WTC11 (cell line): ENCODE results near the gene SUPT5H. TPM values are rescaled to one million over a fixed set of nuclear protein-coding genes. Genes with fewer than 3 reads are reported as not detected.

Experiments
- ATAC-seq: fragments of 200-7000 bp; cut with Tn5 transposase; 2 replicates; pipeline ENCODE4 v1.10.0; 2021; ENCODE audit warnings: mild to moderate bottlenecking, moderate library complexity
- CTCF ChIA-PET: fragments of 300-600 bp; sonication (Branson Sonifier 250); formaldehyde crosslinking; loops from one replicate; lab custom pipeline; 2021; ENCODE audit warnings: antibody characterized with exemption; lab: Charles Lee
- POLR2A ChIA-PET: fragments of 350-600 bp; sonication (Branson Sonifier 250); formaldehyde crosslinking; loops from one replicate; lab custom pipeline; 2021; ENCODE audit warnings: antibody characterized with exemption; lab: Charles Lee
- DNase-seq: peaks from one replicate; pipeline ENCODE4 v3.0.0; 2021; ENCODE audit warnings: low spot score
- H3K27ac Mint-ChIP-seq: 2 replicates; pipeline ENCODE4 v1.8.0; 2021; ENCODE audit warnings: mixed read lengths
- H3K27me3 Mint-ChIP-seq: 2 replicates; pipeline ENCODE4 v1.8.0; 2021; ENCODE audit warnings: low read depth, mild to moderate bottlenecking, moderate library complexity, mixed read lengths
- H3K36me3 Mint-ChIP-seq: 2 replicates; pipeline ENCODE4 v1.8.0; 2021; ENCODE audit warnings: mixed read lengths
- H3K4me1 Mint-ChIP-seq: 2 replicates; pipeline ENCODE4 v1.8.0; 2022; ENCODE audit warnings: mixed read lengths
- H3K4me3 Mint-ChIP-seq: 2 replicates; pipeline ENCODE4 v1.8.0; 2021; ENCODE audit warnings: mild to moderate bottlenecking, moderate library complexity, mixed read lengths
- H3K9me3 Mint-ChIP-seq: 2 replicates; pipeline ENCODE4 v1.8.0; 2021; ENCODE audit warnings: mixed read lengths
- CBFB ChIP-seq: sonication (generic); formaldehyde crosslinking; IDR thresholded peaks from 2 replicates; pipeline ENCODE4 v1.8.1; 2022; ENCODE audit warnings: mild to moderate bottlenecking, low read depth, missing genetic modification reagents
- CREM ChIP-seq: sonication (generic); formaldehyde crosslinking; IDR thresholded peaks from 2 replicates; pipeline ENCODE4 v1.8.1; 2022; ENCODE audit warnings: mild to moderate bottlenecking, missing genetic modification reagents, moderate library complexity
- ESRRA ChIP-seq: sonication (generic); formaldehyde crosslinking; IDR thresholded peaks from 2 replicates; pipeline ENCODE4 v1.8.1; 2022; ENCODE audit warnings: mild to moderate bottlenecking, missing genetic modification reagents, borderline replicate concordance
- IRF2 ChIP-seq: sonication (generic); formaldehyde crosslinking; IDR thresholded peaks from 2 replicates; pipeline ENCODE4 v1.8.0; 2022; ENCODE audit warnings: low read depth, missing genetic modification reagents, borderline replicate concordance
- JUN ChIP-seq: sonication (generic); formaldehyde crosslinking; IDR thresholded peaks from 2 replicates; pipeline ENCODE4 v1.8.0; 2023; ENCODE audit warnings: mild to moderate bottlenecking, missing genetic modification reagents
- MXD4 ChIP-seq: fragments of 250-450 bp; sonication (Bioruptor Pico); IDR thresholded peaks from 2 replicates; pipeline ENCODE4 v1.8.0; 2021; ENCODE audit warnings: mild to moderate bottlenecking, moderate library complexity, borderline replicate concordance
- NFYB ChIP-seq: sonication (generic); formaldehyde crosslinking; conservative IDR thresholded peaks from 2 replicates; pipeline ENCODE4 v1.8.0; 2022; ENCODE audit warnings: low read depth, missing genetic modification reagents
- NR1H2 ChIP-seq: sonication (generic); formaldehyde crosslinking; IDR thresholded peaks from 2 replicates; pipeline ENCODE4 v1.9.0; 2021; ENCODE audit warnings: mild to moderate bottlenecking, moderate library complexity, missing genetic modification reagents
- NR3C1 ChIP-seq: sonication (generic); formaldehyde crosslinking; conservative IDR thresholded peaks from 2 replicates; pipeline ENCODE4 v1.8.1; 2023; ENCODE audit warnings: low read depth, mild to moderate bottlenecking, missing genetic modification reagents
- PRRX2 ChIP-seq: fragments of 250-450 bp; sonication (Bioruptor Pico); IDR thresholded peaks from 2 replicates; pipeline ENCODE4 v1.8.0; 2021; ENCODE audit warnings: mild to moderate bottlenecking
- RELA ChIP-seq: sonication (generic); formaldehyde crosslinking; IDR thresholded peaks from 2 replicates; pipeline ENCODE4 v1.8.1; 2022; ENCODE audit warnings: missing genetic modification reagents, mild to moderate bottlenecking, borderline replicate concordance
- TCF7 ChIP-seq: sonication (generic); formaldehyde crosslinking; IDR thresholded peaks from 2 replicates; pipeline ENCODE4 v1.8.0; 2022; ENCODE audit warnings: mild to moderate bottlenecking, low read depth, missing genetic modification reagents, moderate library complexity
- ZBTB21 ChIP-seq: sonication (generic); formaldehyde crosslinking; IDR thresholded peaks from 2 replicates; pipeline ENCODE4 v1.8.1; 2023; ENCODE audit warnings: mild to moderate bottlenecking, missing genetic modification reagents, borderline replicate concordance
- ZNF121 ChIP-seq: sonication (generic); formaldehyde crosslinking; IDR thresholded peaks from 2 replicates; pipeline ENCODE4 v1.8.0; 2023; ENCODE audit warnings: missing genetic modification reagents
- ZNF416 ChIP-seq: fragments of 250-450 bp; sonication (Bioruptor Pico); IDR thresholded peaks from 2 replicates; pipeline ENCODE4 v1.9.0; 2021; ENCODE audit warnings: mild to moderate bottlenecking, inconsistent platforms
- ZNF423 ChIP-seq: fragments of 250-450 bp; sonication (Bioruptor Pico); IDR thresholded peaks from 2 replicates; pipeline ENCODE4 v2.1.2; 2022; ENCODE audit warnings: mild to moderate bottlenecking, moderate library complexity
- total RNA-seq: library from RNA; stranded (reverse); gene quantifications from 3 replicates; pipeline ENCODE4 v1.2.3, GENCODE V29; 2021
- TF ChIP-seq, protein P1 (sequence below): sonication (generic); formaldehyde crosslinking; IDR thresholded peaks from 2 replicates; pipeline ENCODE4 v1.8.0; 2022; ENCODE audit warnings: mild to moderate bottlenecking, missing genetic modification reagents
- TF ChIP-seq, protein P2 (sequence below): sonication (generic); formaldehyde crosslinking; IDR thresholded peaks from 2 replicates; pipeline ENCODE4 v1.8.0; 2022; ENCODE audit warnings: missing genetic modification reagents
- TF ChIP-seq, protein P3 (sequence below): sonication (generic); formaldehyde crosslinking; IDR thresholded peaks from 2 replicates; pipeline ENCODE4 v1.8.1; 2023; ENCODE audit warnings: mild to moderate bottlenecking, missing genetic modification reagents, moderate library complexity
- TF ChIP-seq, protein P4 (sequence below): fragments of 250-450 bp; sonication (Bioruptor Pico); IDR thresholded peaks from 2 replicates; pipeline ENCODE4 v1.9.0; 2021; ENCODE audit warnings: moderate library complexity, mild to moderate bottlenecking, inconsistent platforms, borderline replicate concordance
- TF ChIP-seq, protein P5 (sequence below): sonication (generic); formaldehyde crosslinking; IDR thresholded peaks from 2 replicates; pipeline ENCODE4 v1.8.0; 2023; ENCODE audit warnings: missing genetic modification reagents, mild to moderate bottlenecking, borderline replicate concordance
- TF ChIP-seq, protein P6 (sequence below): sonication (generic); formaldehyde crosslinking; IDR thresholded peaks from 2 replicates; pipeline ENCODE4 v1.8.0; 2022; ENCODE audit warnings: mild to moderate bottlenecking, missing genetic modification reagents
- TF ChIP-seq, protein P7 (sequence below): sonication (generic); formaldehyde crosslinking; IDR thresholded peaks from 2 replicates; pipeline ENCODE4 v1.8.1; 2023; ENCODE audit warnings: mild to moderate bottlenecking, missing genetic modification reagents

Gene SUPT5H
- total RNA-seq, 1 experiment from 2014 or later: 135 TPM

DNA sequence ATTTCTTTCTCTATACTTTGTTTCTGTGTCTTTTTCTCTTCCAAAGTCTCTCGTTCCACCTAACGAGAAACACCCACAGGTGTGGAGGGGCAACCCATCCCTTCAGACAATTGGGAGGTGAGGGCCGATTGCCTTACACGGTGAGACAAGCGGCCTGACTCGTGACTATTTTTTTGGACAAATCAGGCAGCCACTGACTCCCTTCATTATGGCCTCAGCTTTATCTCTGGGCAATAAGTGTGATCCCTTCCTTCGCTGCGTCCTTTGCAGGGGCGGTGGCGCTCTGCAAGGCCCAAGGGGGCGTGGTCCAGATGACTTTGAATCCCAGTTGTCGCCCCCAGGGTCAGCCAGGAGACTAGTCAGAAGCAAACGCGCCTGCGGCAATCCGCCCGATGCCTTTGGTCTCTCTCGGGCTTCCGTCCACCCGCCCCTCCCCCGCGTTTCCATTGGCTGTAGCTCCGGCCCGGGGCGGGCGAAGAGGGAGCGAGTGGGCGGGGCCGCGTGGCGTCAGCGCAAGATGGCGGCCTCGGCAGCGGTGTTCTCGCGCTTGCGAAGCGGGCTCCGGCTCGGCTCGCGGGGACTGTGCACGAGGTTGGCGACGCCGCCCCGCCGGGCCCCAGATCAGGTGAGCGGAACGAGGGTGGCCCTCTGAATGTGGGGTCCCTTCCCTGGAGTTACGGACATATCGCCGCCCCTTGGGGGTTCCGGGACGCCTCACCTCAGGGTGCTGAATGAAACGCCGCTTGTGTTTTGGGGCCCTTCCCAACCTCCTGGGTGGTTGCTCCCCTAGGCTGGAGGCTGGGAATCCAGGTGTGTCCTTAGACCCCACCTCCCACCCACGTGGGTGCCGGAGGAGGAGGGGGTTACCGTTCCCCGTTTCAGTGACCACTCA lies 35.2 kb downstream of the SUPT5H start, which contains the start of gene TIMM50:
TSS of gene TIMM50 (plus strand) at position 502 of the 892 bp plus-strand sequence. CDS start at position 518, 16 bp downstream.
- CTCF ChIA-PET: interaction anchor here (0.8 to 1.5 kb wide), 12 partner anchors 17 to 83 kb away, joined by 3 to 20 read pairs (median 4); partner anchors contain the start of genes DLL3, EID2B and RPS16
- H3K36me3 Mint-ChIP-seq: peaks cover 22% of the 10 kb centered on the region
- peak within 1 kb of the TSS; percentile 91 for H3K4me3 Mint-ChIP-seq
- TF ChIP-seq ZNF423: peak; percentile 14; the same call in 1 of the 2 replicates
- TF ChIP-seq NR1H2: 0 out of 2 replicates have a peak, but pooled peaks have one; percentile 34
- peak; percentile 85; the same call in 1 of the 2 replicates for TF ChIP-seq JUN
- TF ChIP-seq, protein P1, sequence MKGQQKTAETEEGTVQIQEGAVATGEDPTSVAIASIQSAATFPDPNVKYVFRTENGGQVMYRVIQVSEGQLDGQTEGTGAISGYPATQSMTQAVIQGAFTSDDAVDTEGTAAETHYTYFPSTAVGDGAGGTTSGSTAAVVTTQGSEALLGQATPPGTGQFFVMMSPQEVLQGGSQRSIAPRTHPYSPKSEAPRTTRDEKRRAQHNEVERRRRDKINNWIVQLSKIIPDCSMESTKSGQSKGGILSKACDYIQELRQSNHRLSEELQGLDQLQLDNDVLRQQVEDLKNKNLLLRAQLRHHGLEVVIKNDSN: peak; percentile 51
- TF ChIP-seq, protein P2, sequence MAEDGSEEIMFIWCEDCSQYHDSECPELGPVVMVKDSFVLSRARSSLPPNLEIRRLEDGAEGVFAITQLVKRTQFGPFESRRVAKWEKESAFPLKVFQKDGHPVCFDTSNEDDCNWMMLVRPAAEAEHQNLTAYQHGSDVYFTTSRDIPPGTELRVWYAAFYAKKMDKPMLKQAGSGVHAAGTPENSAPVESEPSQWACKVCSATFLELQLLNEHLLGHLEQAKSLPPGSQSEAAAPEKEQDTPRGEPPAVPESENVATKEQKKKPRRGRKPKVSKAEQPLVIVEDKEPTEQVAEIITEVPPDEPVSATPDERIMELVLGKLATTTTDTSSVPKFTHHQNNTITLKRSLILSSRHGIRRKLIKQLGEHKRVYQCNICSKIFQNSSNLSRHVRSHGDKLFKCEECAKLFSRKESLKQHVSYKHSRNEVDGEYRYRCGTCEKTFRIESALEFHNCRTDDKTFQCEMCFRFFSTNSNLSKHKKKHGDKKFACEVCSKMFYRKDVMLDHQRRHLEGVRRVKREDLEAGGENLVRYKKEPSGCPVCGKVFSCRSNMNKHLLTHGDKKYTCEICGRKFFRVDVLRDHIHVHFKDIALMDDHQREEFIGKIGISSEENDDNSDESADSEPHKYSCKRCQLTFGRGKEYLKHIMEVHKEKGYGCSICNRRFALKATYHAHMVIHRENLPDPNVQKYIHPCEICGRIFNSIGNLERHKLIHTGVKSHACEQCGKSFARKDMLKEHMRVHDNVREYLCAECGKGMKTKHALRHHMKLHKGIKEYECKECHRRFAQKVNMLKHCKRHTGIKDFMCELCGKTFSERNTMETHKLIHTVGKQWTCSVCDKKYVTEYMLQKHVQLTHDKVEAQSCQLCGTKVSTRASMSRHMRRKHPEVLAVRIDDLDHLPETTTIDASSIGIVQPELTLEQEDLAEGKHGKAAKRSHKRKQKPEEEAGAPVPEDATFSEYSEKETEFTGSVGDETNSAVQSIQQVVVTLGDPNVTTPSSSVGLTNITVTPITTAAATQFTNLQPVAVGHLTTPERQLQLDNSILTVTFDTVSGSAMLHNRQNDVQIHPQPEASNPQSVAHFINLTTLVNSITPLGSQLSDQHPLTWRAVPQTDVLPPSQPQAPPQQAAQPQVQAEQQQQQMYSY (CRISPR knock-in tag): 0 out of 2 replicates have a peak, but pooled peaks have one; percentile 6
- no peak for TF ChIP-seq IRF2 (CRISPR knock-in tag)
- no peak for TF ChIP-seq ZBTB21
- 0 out of 2 replicates have a peak, but pooled peaks have one; percentile 52 for TF ChIP-seq ZNF416 (CRISPR knock-in tag)
- TF ChIP-seq, protein P3, sequence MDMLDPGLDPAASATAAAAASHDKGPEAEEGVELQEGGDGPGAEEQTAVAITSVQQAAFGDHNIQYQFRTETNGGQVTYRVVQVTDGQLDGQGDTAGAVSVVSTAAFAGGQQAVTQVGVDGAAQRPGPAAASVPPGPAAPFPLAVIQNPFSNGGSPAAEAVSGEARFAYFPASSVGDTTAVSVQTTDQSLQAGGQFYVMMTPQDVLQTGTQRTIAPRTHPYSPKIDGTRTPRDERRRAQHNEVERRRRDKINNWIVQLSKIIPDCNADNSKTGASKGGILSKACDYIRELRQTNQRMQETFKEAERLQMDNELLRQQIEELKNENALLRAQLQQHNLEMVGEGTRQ (CRISPR knock-in tag): peak; percentile 61; the same call in 1 of the 2 replicates
- TF ChIP-seq, protein P4, sequence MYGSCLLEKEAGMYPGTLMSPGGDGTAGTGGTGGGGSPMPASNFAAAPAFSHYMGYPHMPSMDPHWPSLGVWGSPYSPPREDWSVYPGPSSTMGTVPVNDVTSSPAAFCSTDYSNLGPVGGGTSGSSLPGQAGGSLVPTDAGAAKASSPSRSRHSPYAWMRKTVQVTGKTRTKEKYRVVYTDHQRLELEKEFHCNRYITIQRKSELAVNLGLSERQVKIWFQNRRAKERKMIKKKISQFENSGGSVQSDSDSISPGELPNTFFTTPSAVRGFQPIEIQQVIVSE (CRISPR knock-in tag): no peak
- TF ChIP-seq, protein P5, sequence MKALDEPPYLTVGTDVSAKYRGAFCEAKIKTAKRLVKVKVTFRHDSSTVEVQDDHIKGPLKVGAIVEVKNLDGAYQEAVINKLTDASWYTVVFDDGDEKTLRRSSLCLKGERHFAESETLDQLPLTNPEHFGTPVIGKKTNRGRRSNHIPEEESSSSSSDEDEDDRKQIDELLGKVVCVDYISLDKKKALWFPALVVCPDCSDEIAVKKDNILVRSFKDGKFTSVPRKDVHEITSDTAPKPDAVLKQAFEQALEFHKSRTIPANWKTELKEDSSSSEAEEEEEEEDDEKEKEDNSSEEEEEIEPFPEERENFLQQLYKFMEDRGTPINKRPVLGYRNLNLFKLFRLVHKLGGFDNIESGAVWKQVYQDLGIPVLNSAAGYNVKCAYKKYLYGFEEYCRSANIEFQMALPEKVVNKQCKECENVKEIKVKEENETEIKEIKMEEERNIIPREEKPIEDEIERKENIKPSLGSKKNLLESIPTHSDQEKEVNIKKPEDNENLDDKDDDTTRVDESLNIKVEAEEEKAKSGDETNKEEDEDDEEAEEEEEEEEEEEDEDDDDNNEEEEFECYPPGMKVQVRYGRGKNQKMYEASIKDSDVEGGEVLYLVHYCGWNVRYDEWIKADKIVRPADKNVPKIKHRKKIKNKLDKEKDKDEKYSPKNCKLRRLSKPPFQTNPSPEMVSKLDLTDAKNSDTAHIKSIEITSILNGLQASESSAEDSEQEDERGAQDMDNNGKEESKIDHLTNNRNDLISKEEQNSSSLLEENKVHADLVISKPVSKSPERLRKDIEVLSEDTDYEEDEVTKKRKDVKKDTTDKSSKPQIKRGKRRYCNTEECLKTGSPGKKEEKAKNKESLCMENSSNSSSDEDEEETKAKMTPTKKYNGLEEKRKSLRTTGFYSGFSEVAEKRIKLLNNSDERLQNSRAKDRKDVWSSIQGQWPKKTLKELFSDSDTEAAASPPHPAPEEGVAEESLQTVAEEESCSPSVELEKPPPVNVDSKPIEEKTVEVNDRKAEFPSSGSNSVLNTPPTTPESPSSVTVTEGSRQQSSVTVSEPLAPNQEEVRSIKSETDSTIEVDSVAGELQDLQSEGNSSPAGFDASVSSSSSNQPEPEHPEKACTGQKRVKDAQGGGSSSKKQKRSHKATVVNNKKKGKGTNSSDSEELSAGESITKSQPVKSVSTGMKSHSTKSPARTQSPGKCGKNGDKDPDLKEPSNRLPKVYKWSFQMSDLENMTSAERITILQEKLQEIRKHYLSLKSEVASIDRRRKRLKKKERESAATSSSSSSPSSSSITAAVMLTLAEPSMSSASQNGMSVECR (CRISPR knock-in tag): peak; percentile 87
- TF ChIP-seq ESRRA (CRISPR knock-in tag): peak; percentile 93
- TF ChIP-seq CBFB: no peak; the same call in 1 of the 2 replicates
- no peak for TF ChIP-seq NR3C1 (CRISPR knock-in tag)
- 0 out of 2 replicates have a peak, but pooled peaks have one; percentile 36 for TF ChIP-seq TCF7 (CRISPR knock-in tag)
- peak; percentile 93 for TF ChIP-seq CREM (CRISPR knock-in tag)
- TF ChIP-seq RELA: no peak
- TF ChIP-seq, protein P6, sequence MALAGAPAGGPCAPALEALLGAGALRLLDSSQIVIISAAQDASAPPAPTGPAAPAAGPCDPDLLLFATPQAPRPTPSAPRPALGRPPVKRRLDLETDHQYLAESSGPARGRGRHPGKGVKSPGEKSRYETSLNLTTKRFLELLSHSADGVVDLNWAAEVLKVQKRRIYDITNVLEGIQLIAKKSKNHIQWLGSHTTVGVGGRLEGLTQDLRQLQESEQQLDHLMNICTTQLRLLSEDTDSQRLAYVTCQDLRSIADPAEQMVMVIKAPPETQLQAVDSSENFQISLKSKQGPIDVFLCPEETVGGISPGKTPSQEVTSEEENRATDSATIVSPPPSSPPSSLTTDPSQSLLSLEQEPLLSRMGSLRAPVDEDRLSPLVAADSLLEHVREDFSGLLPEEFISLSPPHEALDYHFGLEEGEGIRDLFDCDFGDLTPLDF (CRISPR knock-in tag): peak; percentile 67; the same call in 1 of the 2 replicates
- peak; percentile 53; the same call in 1 of the 2 replicates for TF ChIP-seq ZNF121 (CRISPR knock-in tag)
- no peak for TF ChIP-seq MXD4 (CRISPR knock-in tag)
- TF ChIP-seq, protein P7, sequence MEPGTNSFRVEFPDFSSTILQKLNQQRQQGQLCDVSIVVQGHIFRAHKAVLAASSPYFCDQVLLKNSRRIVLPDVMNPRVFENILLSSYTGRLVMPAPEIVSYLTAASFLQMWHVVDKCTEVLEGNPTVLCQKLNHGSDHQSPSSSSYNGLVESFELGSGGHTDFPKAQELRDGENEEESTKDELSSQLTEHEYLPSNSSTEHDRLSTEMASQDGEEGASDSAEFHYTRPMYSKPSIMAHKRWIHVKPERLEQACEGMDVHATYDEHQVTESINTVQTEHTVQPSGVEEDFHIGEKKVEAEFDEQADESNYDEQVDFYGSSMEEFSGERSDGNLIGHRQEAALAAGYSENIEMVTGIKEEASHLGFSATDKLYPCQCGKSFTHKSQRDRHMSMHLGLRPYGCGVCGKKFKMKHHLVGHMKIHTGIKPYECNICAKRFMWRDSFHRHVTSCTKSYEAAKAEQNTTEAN (CRISPR knock-in tag): peak; percentile 93; the same call in 1 of the 2 replicates
- no peak for TF ChIP-seq PRRX2 (CRISPR knock-in tag)
- peak; percentile 97 for TF ChIP-seq NFYB

More for the DNA sequence above, 35.2 kb downstream of the SUPT5H start, which contains the start of gene TIMM50:
- POLR2A ChIA-PET: interaction anchor here (0.6 to 1.2 kb wide), 7 partner anchors 18 to 90 kb away, joined by 3 to 7 read pairs (median 5); partner anchors contain the start of genes DLL3, MED29, PAF1 and RPS16
- peak; percentile 96 for ATAC-seq
- peak; percentile 100 for DNase-seq
- Mint-ChIP-seq H3K4me1 (peaks cover 18% of the 10 kb centered on the region), H3K9me3 (no peaks in the 10 kb centered on the region), H3K27ac (peak within 1 kb of the TSS; percentile 99), H3K27me3 (no peaks in the 10 kb centered on the region)
